ENCODE data around the gene ZNF280B. TPM values are rescaled to one million over a fixed set of nuclear protein-coding genes. Genes with fewer than 3 reads are reported as not detected.

Gene ZNF280B
- total and polyA plus RNA-seq, 9 of the 15 experiments (the other 6 are each of a cell fraction or from before 2014, with no cell fraction given) = 7.7 to 29.9 (median 20.0) TPM

- TF ChIP-seq ZNF324 (CRISPR knock-in tag; IDR thresholded peaks at IDR 0.05) = no peak
- no peak for TF ChIP-seq ATF3 (IDR thresholded peaks at IDR 0.05)
- no peak for TF ChIP-seq ATF3 (CRISPR knock-in tag; conservative IDR thresholded peaks at IDR 0.05)
- no peak for TF ChIP-seq CREM (IDR thresholded peaks at IDR 0.05; ENCODE audit: low read depth)
- no peak for TF ChIP-seq GTF2F1 (IDR thresholded peaks at IDR 0.05; ENCODE audit: low read depth, low read length)
- TF ChIP-seq MTF1 (CRISPR knock-in tag; IDR thresholded peaks at IDR 0.05; ENCODE audit: borderline replicate concordance) = no peak
- no peak for TF ChIP-seq XRCC4 (IDR thresholded peaks at IDR 0.05; ENCODE audit: extremely low read depth, insufficient read depth, insufficient read length)
- TF ChIP-seq U2AF1 (optimal IDR thresholded peaks at IDR 0.05; ENCODE audit: low read depth, low read length) = no peak
- no peak for TF ChIP-seq ZNF449 (CRISPR knock-in tag; IDR thresholded peaks at IDR 0.05)
- no peak for TF ChIP-seq DACH1 (IDR thresholded peaks at IDR 0.05; ENCODE audit: partially characterized antibody)
- TF ChIP-seq ZNF232 (CRISPR knock-in tag; IDR thresholded peaks at IDR 0.05) = peak; percentile 14; the same call in 1 of the 2 replicates
- no peak for TF ChIP-seq RBM14 (IDR thresholded peaks at IDR 0.05; ENCODE audit: borderline replicate concordance, insufficient read depth, low read depth, low read length)
- no peak for TF ChIP-seq NR2C2 (CRISPR knock-in tag; IDR thresholded peaks at IDR 0.05)
- TF ChIP-seq NR2C2 (tag; IDR thresholded peaks at IDR 0.05) = no peak
- TF ChIP-seq U2AF2 (optimal IDR thresholded peaks at IDR 0.05; ENCODE audit: low read depth, low read length) = no peak
- TF ChIP-seq, protein P1, sequence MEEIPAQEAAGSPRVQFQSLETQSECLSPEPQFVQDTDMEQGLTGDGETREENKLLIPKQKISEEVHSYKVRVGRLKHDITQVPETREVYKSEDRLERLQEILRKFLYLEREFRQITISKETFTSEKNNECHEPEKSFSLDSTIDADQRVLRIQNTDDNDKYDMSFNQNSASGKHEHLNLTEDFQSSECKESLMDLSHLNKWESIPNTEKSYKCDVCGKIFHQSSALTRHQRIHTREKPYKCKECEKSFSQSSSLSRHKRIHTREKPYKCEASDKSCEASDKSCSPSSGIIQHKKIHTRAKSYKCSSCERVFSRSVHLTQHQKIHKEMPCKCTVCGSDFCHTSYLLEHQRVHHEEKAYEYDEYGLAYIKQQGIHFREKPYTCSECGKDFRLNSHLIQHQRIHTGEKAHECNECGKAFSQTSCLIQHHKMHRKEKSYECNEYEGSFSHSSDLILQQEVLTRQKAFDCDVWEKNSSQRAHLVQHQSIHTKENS (CRISPR knock-in tag; IDR thresholded peaks at IDR 0.05) = no peak
- no peak for TF ChIP-seq MCM7 (IDR thresholded peaks at IDR 0.05)
- no peak for TF ChIP-seq ZFP1 (CRISPR knock-in tag; IDR thresholded peaks at IDR 0.05)
- no peak for TF ChIP-seq NFE2 (IDR thresholded peaks at IDR 0.05; ENCODE audit: low read depth)
- TF ChIP-seq MAFF (IDR thresholded peaks at IDR 0.05; ENCODE audit: low read length) = no peak; the same call in 1 of the 2 replicates
- TF ChIP-seq CAMTA2 (CRISPR knock-in tag; conservative IDR thresholded peaks at IDR 0.05) = no peak
- TF ChIP-seq HINFP (tag; conservative IDR thresholded peaks at IDR 0.05; ENCODE audit: low read depth) = no peak
- TF ChIP-seq CHCHD3 (CRISPR knock-in tag; IDR thresholded peaks at IDR 0.05) = no peak
- no peak for TF ChIP-seq NCOA2 (IDR thresholded peaks at IDR 0.05; ENCODE audit: partially characterized antibody in 2 of 2)
- TF ChIP-seq NR3C1 (CRISPR knock-in tag; IDR thresholded peaks at IDR 0.05) = no peak
- TF ChIP-seq MCM2 (IDR thresholded peaks at IDR 0.05; ENCODE audit: low read depth) = no peak
- TF ChIP-seq ZNF197 (CRISPR knock-in tag; IDR thresholded peaks at IDR 0.05; ENCODE audit: low read depth) = no peak
- no peak for TF ChIP-seq ZNF124 (CRISPR knock-in tag; IDR thresholded peaks at IDR 0.05)
Measured at GRCh38 chr22:22464541-22465054, 43.9 kb downstream of the ZNF280B start (continued).

Data from K562 (cell line).